HG02885 (cell line): ENCODE data around the gene ACKR3.

ENCODE experiments used
- ATAC-seq: cut with Tn5 transposase; IDR thresholded peaks from one replicate; pipeline ENCODE4 v1.9.1; 2021; ENCODE audit warnings: mild to moderate bottlenecking; ENCODE audit not compliant: unreplicated experiment, poor library complexity

The ACKR3 gene

DNA sequence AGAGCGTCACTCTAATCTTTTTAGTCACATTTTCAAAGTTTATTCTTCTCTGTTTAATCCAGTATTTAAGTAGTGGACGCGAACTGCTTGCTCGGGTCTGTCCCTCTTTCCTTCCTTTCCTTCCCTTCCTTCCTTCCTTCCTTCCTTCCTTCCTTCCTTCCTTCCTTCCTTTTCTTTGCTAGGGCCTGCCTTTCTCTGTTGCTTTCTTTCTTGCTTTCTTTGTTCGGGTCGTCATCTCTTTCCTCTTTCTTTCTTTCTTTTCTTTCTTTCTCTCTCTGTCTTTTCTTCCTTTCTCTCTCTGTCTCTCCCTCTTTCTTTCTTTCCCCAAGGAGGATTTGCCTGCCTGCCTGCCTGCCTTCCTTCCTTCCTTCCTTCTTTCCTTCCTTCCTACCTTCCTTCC is 3.0 kb upstream of the ACKR3 start:
- ATAC-seq, result no peak

DNA sequence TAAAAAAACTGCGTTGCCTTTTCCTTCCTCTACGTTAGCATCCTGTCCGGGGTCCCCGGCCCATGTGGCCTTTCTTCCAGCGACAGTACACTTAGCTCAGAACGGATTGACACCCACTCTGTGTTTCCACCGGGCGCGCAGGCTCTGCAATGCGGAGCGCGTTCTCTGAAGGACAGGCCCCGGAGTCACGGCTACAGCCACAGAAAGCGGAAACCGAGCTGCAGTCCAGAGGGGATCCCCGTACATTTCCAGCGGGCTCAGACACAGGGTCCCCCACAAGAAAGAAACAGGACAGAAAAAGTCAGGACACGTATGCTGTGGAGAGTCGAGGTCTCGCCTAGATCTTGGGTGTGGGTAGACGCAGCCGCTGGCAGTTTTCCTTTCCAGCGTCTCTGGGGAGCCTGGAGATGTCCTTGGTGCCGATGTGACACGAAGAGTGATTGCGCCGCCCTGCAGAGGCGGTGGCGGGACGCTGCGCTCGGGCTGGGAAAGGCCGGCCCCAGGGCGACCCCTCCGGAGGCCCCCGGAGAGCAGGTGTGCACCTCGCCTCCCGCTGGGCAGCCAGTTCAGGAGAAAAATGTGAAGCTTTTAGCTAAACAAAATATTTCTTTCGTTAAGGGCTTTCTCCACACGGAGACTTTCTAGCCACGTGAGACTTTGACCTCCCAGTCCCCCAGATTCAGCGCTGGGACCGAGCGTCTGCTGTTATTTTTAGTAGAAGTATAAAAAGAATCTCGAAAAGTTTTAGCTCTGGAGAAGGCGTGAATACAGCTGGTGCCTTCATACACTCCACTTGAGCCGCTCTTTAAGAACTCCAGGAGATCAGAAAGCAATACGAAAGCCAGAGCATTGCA is 1.3 kb upstream of the ACKR3 start:
- ATAC-seq, result peak; percentile 38

DNA sequence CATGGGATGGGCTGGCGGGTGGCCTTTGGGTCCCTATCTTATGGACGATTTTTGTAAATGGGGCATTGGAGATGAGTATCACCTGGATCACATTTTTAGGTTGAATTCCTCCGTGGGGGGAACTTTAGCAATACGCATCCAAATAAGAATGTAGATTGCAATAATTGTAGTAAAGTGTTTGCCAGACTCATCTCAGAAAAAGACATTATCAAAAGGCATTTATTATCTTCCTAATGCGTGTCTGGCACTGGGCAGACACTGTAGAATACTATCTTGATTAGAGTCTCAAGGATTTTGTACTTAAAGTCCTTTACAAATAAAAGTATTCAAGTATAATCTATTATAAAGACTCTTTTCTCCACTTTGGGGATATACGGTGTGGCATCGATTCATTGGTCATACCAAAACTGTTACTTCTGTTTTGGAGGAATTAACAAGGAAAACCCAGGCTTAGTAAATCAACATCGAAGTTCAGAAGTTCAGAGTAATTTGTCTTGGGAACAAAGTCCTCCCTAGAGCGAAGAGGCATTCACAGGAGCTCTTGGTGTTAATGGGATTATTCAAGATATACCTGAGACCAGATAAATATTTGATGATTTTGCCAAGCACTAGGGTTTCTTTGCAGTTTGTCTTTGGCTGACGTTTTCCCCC is 578 bp upstream of the ACKR3 start:
- no peak for ATAC-seq

DNA sequence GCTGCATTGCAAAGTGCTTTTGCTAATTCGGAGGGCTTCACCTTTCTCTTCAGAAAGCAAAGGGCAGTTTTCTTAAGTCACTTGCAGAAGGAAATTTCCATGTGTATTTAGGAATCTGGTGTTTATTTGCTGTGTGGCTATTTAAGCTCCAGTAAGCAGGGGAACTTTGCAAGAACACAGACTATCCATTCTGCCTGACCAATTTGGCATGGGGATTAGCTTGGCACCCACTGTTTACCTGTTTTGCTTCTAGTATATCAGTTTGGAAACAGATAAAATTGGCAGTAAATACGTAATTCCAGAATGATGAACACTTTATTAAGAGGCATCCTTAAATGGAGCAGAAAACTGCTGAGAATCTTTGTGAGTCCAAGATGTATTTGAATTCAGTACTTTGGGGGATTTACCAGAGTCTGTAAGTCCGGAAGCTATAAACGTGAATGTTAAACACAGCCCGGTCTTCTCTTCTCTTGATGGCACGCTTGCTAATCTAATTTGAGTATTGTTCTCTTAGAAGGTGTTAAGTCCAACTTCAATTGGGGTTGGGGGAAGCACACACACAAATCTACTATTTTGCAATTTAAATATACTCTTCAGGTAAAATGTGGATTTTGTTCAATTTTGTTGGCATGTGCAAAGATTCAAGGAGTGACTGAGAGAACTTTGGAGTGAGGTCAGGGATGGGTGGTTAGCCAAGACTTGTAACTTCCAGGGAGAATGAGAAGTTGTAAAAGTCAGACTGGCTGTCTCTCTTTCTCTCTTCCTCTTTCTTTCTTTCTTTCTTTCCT is 650 bp downstream of the ACKR3 start:
- peak; percentile 31 for ATAC-seq

DNA sequence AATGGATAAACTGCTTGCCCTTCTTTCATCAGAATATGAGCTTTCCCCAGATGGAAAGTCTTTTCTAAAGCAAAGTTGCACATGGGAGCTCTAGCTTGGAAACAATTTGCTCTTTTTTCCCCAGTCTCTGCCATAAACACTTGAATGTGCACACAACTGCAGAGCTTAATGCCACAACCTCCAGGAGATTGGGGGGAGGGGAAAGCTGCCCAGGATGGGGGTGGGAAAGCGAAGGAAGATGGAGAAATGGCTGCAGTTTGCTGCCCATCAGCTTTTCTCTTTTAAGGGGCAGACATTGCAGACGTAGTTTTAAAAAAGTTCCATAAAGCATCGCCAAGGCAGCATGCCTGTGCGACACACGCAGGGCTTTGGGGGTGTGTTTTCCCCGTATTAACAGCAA is 1.5 kb downstream of the ACKR3 start:
- ATAC-seq, result no peak

DNA sequence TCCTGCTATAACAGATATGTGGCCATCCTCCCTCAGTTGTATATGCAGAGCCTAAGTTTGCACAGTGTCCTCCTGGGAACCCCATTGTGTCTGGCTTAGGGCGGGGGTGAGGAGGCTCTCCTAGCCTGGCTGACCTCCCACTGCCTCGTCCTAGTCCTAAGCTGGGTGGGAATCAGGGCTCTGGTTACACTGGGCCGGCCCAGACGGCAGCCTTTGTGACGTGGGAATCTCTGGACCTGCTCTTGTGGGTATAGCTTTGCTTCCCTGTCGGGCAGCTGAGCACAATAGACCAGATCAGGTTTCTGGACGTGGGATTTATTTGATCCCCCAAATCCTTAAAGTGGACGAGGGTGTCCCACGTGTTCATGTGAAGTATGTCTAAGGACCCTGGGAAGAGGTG is 2.9 kb downstream of the ACKR3 start:
- no peak for ATAC-seq

DNA sequence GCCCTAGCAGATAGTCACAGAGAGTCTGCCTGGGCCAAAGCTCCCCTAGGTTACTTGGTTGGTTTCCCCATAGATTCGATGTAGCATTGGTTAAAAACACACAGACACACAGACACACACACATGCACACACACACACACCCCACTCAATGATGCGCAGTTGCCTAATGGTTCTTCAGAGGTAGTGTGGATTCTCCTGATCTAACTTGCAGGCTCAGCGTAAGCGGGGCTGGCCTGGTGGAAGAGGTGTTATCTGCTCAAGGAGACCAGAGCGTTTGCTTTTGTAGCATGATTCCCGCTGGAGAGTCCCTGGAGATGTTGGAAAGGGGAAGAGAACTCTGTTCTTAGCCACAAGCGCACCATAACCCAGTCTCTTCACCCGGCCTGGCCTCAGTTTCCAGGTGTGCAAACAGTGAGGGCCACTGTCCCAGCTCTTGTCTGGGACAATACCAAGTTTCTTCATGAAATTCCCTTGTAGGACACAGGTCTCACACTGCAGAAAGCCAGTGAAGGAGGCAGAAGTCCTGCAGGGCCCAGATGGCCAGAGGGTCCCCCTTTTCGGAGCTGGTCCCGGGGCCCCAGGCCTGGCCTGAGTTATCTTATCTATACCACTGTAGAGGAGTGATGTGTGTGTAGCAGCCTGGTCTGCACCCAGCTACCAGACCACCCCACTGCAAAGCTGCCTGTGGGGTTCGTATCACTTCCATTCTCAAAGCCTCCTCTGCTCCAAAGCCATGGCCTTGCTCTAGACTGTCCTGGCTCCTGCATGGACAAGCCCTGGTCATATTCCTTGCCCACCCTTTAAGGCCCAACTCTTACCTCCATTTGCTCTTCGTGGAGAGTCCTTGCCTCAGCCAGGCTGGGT is 3.7 kb downstream of the ACKR3 start:
- ATAC-seq, result no peak

DNA sequence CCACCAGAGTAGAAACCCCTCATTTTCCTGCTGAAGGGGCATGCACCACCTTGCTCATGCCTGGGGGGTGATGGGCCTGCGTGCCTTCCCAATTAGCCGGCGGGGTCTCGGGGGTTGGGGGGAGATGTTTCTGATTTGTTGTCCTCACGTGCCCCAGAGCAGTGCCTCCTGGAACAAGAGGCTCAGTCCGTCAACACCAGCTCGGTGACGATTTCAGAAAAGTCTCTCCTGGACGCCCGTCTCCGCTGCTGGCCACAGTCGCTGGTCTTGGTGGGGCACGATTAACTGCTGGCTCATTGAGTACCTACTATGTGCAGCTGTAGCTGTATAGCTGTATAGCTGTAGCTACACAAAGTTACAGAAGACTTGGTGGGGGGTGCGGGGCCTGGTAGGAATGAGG is 4.4 kb downstream of the ACKR3 start:
- no peak for ATAC-seq

DNA sequence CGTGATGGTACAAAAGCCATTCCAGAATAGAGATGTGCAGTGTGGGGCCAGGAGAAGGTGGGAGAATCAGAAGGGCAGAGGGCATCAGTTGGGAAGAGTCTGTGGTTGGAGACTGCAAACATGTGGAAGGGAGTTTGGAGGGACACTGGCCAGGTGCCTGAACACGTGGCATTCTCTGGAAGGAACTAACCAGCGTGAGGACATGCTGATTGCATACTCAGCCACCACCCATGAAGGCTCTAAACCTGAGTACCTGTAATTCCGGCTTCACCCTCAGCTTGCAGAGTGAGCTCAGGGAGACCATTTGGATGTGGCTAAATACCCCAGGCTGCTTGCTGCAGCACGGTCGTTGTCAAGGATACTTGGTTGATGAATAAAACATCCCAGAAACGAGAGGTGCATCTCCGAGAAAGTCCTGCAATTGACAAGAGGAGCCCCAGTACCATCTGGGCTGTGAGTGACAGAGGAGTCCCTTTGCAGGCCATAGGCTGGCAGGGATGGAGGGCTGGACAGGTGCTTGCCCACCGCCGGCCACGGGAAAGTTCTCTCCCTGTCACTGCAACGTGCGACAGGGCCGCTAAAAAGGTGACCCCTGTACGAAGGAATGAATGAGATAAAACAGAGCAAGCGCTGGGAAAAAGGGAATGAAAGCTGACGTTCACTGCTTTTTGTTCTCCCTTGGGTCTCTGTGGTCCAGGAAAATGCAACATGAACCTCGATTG is 5.0 kb downstream of the ACKR3 start:
- no peak for ATAC-seq

DNA sequence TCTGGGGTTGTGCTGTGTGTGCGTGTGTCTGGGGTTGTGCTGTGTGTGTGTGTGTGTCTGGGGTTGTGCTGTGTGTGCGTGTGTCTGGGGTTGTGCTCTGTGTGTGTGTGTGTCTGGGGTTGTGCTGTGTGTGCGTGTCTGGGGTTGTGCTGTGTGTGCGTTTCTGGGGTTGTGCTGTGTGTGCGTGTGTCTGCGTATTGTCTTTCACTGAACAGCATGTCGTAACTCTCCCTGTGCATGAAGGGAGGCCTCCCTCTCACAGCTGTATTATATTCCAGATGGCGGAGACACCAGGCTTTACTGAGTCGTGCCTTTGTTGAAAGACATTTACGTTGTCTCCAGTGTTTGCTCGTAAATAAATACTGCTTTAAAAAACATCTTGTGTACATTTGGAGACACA is 5.9 kb downstream of the ACKR3 start:
- no peak for ATAC-seq

DNA sequence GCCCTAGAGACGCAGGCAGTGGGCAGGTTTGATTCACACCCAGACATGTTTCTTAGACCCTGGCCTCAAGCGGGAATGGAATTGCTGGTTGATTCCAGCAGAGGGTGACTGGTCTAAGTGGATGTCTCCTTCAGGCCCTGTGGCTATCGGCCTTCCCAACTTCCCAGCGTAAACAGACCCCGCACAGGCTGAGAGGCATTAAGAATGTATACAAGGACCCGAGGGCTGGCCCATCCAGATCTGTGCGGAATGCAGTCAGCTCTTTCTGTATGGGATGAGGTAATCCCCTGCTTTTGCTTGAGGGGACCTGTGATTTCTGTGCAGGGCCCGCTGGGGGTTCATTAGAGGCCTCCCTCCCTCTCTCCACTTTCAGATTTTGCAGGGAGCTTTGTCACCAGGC is 6.5 kb downstream of the ACKR3 start:
- no peak for ATAC-seq

DNA sequence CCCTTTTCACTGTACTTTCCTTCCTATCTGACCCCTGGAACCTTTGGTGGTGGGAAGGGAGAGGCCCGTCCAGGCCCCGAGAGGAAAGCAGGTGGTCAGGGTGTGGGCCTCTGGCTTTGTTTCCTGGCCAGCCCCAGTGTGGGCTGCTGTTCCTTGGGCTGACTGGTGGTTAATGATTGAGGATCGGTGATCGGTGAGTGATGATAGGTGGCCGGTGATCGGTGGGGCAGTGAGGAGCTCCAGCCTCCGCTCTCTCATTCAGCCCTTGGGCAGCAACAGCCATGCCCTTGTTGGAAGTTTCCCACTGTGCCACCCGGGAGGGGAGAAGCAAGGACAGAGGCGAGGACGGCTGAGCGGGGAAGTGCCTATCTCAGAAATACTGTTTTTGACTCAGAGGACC is 7.3 kb downstream of the ACKR3 start:
- no peak for ATAC-seq

DNA sequence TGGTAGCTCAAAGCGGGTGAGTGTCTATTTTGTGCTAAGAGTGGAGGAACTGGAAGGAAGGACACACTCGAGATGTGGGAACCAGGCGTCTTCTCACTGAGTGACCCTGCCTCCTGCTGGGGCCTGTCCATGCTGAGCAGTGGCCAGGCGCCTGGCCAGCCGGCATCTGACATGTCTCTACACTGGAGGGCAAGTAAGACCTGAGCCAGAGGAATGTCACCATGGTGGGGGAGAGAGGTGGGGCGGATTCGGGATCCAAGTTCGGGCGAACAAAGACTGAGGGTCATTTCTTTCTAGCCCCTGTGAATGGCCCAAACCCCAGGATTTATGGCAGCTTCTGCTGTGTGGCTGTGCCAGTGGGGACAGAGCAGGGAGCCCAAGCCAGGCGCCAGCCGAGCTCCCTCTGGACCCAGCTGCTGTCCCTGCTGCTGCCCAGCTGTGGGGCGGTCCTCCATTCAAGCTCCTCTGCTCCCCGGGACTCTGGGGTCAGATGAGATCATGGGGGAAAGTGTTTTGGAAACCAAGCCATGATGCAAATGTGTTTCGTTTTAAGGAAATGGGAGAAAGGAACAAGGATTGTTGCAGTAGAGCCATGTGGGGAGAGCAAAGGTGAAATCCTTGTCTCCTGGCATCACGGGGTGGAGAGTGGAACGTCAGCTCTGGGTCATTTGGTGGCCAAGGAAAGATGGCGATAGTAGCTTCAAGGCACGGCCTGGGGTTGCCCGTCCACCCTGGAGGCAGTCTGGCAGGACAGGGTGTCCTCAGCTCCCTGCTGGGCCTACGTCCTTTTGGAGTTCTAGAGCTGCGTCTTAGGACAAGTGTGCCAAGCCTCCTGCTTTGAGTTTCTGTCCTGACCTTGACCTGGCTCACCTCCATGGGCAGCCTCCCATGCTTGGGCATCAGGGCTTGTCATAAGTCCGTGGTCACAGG is 8.1 kb downstream of the ACKR3 start:
- no peak for ATAC-seq

DNA sequence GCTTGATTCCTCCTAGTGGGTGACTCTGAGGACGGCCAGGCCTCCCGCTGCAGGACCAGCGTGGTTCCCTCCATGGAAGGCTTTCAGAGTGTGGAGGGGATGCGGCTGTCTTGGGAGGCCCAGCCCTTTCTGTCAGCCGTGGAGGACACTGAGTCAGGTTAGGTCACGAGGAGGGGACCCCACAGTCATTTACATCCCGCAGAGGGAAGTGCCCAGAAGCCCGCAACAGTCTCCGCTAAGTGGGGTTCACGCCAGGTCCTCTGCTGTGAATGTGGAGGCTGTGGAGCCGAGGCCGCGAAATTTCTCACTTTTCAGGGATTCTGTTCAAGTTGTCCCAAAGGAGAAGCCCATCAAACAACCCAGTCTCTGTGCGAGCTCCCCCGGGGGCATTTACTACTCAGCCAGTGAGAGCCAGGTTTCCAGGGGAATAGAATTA is 8.8 kb downstream of the ACKR3 start:
- ATAC-seq, result no peak

DNA sequence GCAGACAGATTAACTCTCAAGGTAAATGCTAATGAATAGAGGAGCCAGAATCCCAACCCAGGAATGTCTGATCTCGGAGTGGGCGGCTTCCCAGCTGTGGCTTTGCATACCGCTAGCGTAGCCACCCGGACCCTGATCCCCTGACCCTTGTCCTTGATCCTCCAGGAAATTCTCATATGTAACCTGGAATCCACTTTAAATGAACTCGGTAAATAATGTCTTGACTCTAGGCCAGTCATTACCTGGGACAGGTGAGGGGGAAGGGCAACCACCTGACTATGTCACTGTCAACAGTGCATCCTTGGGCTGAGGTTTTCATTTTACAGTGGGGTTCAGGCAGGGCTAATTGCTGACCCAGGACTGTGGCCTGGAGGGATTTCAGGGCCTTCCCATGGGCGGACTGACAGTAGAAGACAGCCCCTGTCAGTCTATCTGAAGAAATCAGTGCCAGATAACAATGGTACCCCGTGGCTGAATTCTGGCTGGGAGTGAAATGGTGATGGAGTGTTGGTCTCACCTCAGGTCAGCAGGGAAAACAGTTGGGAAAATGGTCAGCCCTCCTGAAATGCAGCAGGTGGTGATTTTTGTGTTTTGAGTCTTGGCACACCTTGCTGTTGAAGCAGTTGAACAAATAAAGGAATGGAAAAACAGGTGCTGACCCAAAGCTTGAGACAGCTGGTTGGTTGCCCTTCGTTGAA is 9.6 kb downstream of the ACKR3 start:
- ATAC-seq, result no peak

DNA sequence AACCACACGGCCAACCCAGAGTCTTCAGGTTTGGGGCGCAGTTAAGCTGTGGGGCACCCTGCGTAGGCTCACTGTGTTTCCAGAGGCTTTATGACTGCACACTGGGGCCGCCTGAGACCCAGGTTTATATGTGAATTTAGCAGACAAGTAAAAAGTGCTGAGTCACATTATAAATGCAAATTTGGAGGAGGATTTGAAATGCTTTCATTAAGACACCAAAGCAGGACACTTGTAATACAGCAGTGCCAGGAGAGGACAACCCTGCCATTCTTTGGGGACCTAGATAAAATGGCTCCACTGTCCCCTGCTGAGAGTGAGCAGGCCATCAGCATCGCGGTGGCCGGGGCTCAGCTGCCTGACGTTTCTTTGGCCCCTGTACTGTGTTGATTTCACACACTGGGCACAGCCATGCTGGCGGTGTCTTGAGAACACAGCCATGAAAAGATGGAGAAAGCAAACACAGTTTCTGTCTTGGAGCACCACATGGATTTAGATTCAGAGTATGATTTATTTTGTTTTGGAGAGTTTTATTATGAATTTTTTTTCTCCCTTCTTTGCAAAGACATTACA is 10.2 kb downstream of the ACKR3 start:
- no peak for ATAC-seq

DNA sequence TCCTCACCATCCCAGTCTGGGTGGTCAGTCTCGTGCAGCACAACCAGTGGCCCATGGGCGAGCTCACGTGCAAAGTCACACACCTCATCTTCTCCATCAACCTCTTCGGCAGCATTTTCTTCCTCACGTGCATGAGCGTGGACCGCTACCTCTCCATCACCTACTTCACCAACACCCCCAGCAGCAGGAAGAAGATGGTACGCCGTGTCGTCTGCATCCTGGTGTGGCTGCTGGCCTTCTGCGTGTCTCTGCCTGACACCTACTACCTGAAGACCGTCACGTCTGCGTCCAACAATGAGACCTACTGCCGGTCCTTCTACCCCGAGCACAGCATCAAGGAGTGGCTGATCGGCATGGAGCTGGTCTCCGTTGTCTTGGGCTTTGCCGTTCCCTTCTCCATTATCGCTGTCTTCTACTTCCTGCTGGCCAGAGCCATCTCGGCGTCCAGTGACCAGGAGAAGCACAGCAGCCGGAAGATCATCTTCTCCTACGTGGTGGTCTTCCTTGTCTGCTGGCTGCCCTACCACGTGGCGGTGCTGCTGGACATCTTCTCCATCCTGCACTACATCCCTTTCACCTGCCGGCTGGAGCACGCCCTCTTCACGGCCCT is 11.2 kb downstream of the ACKR3 start:
- no peak for ATAC-seq
